ENCODE results near the gene ASCL5. TPM values are rescaled to one million over a fixed set of nuclear protein-coding genes. Genes with fewer than 3 reads are reported as not detected.

Gene ASCL5
- total and polyA plus RNA-seq, 2 of the 13 experiments (the other 11 are each of a cell fraction or from before 2014, with no cell fraction given), result not detected

DNA sequence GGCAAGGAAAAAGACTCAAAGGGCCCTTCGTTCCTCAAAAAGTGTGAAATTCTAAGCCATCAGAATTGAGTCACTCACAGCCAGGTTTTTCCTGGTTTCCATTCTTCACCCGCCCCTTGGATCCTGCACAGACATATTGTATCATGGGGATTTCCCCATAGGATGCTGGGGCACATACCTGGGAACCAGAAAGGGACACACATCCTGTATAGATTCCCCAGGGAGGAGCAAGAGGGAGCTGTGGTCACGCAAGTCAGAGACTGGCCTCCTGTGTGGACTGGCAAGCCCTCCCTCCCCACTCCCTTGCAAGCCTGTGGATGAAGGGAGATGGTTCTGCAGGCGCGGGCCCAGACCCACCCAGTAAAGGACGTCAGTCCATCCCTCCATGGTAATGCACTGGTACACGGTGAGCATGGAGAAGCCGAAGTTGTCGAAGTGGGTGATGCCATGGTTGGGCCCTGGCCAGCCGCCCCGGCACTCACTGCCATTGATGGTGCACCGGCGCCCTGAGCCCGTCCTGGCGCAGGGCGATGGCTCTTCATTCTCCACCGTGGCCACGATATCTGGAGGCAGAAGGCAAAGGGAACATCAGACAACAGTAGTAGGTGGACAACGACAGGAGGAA, 38.0 kb downstream of the ASCL5 start:
- ChIA-PET CTCF (ENCODE audit: low intra/inter-chr PET ratio, low total read pairs) (no interaction called here), POLR2A (no interaction called here)
- FAIRE-seq (no peak), DNase-seq (ENCODE audit: low spot score) (no peak), ATAC-seq (no peak)
- H3K4me1 ChIP-seq (ENCODE audit: insufficient read depth, low read length), result no peaks in the 10 kb centered on the region
- BruUV-seq (replicated peaks), result no TSS peak
- no peaks in the 10 kb centered on the region for H3K36me3 ChIP-seq (replicated peaks in 1 of 2; ENCODE audit: control insufficient read depth in 1 of 2, insufficient read depth in 2 of 2, low read length in 2 of 2)
- no peak overlapping the region for H3K27ac ChIP-seq (ENCODE audit: extremely low read length, insufficient read depth, low read length)
- H3K27me3 ChIP-seq (ENCODE audit: control insufficient read depth in 1 of 2, insufficient read depth in 2 of 2, low read length in 2 of 2), result peaks cover 4 to 35% of the 10 kb centered on the region in 2 experiments
- 57% methylated on average over 14 of the region's 19 CpGs for WGBS (ENCODE audit: low lambda C conversion rate)
- intact Hi-C loops (cut with micrococcal nuclease; ENCODE audit: unreplicated experiment), result no loop called here
- H3K9me3 ChIP-seq (ENCODE audit: low read length), result no peaks in the 10 kb centered on the region
- H4K20me1 ChIP-seq (ENCODE audit: insufficient read depth, low read length), result no peaks in the 10 kb centered on the region
- no peak overlapping the region for H3K9ac ChIP-seq (ENCODE audit: insufficient read depth, low read depth, low read length)
- no peak overlapping the region for H2AFZ ChIP-seq (ENCODE audit: low read length)
- no peak overlapping the region for H3K4me3 ChIP-seq (replicated peaks in 1 of 3; ENCODE audit: insufficient read depth in 1 of 3, low read depth in 2 of 3, low read length in 3 of 3)
- H3K79me2 ChIP-seq (ENCODE audit: insufficient read depth, low read length), result no peaks in the 10 kb centered on the region
- no peak overlapping the region for H3K4me2 ChIP-seq (ENCODE audit: low read depth, low read length)
- TF ChIP-seq ZNF251 (CRISPR knock-in tag; IDR thresholded peaks at IDR 0.05), result no peak
- TF ChIP-seq, protein P1, sequence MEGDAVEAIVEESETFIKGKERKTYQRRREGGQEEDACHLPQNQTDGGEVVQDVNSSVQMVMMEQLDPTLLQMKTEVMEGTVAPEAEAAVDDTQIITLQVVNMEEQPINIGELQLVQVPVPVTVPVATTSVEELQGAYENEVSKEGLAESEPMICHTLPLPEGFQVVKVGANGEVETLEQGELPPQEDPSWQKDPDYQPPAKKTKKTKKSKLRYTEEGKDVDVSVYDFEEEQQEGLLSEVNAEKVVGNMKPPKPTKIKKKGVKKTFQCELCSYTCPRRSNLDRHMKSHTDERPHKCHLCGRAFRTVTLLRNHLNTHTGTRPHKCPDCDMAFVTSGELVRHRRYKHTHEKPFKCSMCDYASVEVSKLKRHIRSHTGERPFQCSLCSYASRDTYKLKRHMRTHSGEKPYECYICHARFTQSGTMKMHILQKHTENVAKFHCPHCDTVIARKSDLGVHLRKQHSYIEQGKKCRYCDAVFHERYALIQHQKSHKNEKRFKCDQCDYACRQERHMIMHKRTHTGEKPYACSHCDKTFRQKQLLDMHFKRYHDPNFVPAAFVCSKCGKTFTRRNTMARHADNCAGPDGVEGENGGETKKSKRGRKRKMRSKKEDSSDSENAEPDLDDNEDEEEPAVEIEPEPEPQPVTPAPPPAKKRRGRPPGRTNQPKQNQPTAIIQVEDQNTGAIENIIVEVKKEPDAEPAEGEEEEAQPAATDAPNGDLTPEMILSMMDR (CRISPR knock-in tag; IDR thresholded peaks at IDR 0.05), result 0 out of 2 replicates have a peak, but pooled peaks have one; percentile 18
- in situ Hi-C loops (cut with HindIII; ENCODE audit: extremely low pct_ligation_motif_present, low pct_unique_long_range_greater_than_20kb), result no loop called here

DNA sequence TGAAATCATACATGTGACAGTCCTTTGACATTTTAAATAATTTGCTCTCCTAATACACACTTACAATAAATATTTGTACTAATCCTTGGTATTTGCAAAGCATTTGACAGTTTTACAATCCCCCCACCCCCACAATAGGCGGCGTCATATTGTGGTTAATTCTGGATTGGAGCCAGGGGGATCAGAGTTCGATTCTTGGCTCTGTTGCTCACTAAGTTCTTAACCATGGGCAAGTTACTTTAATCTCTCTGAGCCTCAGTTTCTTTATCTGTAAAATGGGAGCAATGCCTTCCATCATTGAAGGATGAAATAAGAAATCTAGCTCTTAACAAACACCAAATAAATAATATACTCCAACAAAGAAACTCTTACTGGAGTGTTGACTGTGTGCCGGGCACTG, 38.6 kb downstream of the ASCL5 start:
- no peak for ATAC-seq
- ChIA-PET POLR2A (no interaction called here), CTCF (ENCODE audit: low intra/inter-chr PET ratio, low total read pairs) (no interaction called here)
- no peak overlapping the region for H3K27ac ChIP-seq (ENCODE audit: extremely low read length, insufficient read depth, low read length)
- H3K27me3 ChIP-seq (ENCODE audit: control insufficient read depth in 1 of 2, insufficient read depth in 2 of 2, low read length in 2 of 2), result peaks cover 4 to 36% of the 10 kb centered on the region in 2 experiments
- no TSS peak for BruUV-seq (replicated peaks)
- no peak for DNase-seq (ENCODE audit: low spot score)
- no peaks in the 10 kb centered on the region for H3K79me2 ChIP-seq (ENCODE audit: insufficient read depth, low read length)
- no peak overlapping the region for H3K9ac ChIP-seq (ENCODE audit: insufficient read depth, low read depth, low read length)
- TF ChIP-seq, protein P2, sequence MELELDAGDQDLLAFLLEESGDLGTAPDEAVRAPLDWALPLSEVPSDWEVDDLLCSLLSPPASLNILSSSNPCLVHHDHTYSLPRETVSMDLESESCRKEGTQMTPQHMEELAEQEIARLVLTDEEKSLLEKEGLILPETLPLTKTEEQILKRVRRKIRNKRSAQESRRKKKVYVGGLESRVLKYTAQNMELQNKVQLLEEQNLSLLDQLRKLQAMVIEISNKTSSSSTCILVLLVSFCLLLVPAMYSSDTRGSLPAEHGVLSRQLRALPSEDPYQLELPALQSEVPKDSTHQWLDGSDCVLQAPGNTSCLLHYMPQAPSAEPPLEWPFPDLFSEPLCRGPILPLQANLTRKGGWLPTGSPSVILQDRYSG (CRISPR knock-in tag; IDR thresholded peaks at IDR 0.05), result no peak
- TF ChIP-seq ZNF629 (CRISPR knock-in tag; conservative IDR thresholded peaks at IDR 0.05) (peak; percentile 45), MBNL3 (CRISPR knock-in tag; conservative IDR thresholded peaks at IDR 0.05) (no peak)
- 13% methylated on average over 4 of the region's 4 CpGs for WGBS (ENCODE audit: low lambda C conversion rate)
- H3K4me3 ChIP-seq (replicated peaks in 1 of 3; ENCODE audit: insufficient read depth in 1 of 3, low read depth in 2 of 3, low read length in 3 of 3), result no peak overlapping the region
- no peak overlapping the region for H3K4me2 ChIP-seq (ENCODE audit: low read depth, low read length)
- intact Hi-C loops (cut with micrococcal nuclease; ENCODE audit: unreplicated experiment) (no loop called here), in situ Hi-C loops (cut with HindIII; ENCODE audit: extremely low pct_ligation_motif_present, low pct_unique_long_range_greater_than_20kb) (no loop called here)
- no peaks in the 10 kb centered on the region for H4K20me1 ChIP-seq (ENCODE audit: insufficient read depth, low read length)
- H3K4me1 ChIP-seq (ENCODE audit: insufficient read depth, low read length), result no peaks in the 10 kb centered on the region
- no peak overlapping the region for H2AFZ ChIP-seq (ENCODE audit: low read length)
- FAIRE-seq, result no peak
- no peaks in the 10 kb centered on the region for H3K9me3 ChIP-seq (ENCODE audit: low read length)
- no peaks in the 10 kb centered on the region for H3K36me3 ChIP-seq (replicated peaks in 1 of 2; ENCODE audit: control insufficient read depth in 1 of 2, insufficient read depth in 2 of 2, low read length in 2 of 2)
